Measurements from ENCODE around the gene ALDH1A3. TPM values are rescaled to one million over a fixed set of nuclear protein-coding genes. Genes with fewer than 3 reads are reported as not detected.

Gene ALDH1A3
- total RNA-seq, 6 experiments from 2014 or later = 1.00 to 2.5 (median 1.9) TPM

DNA sequence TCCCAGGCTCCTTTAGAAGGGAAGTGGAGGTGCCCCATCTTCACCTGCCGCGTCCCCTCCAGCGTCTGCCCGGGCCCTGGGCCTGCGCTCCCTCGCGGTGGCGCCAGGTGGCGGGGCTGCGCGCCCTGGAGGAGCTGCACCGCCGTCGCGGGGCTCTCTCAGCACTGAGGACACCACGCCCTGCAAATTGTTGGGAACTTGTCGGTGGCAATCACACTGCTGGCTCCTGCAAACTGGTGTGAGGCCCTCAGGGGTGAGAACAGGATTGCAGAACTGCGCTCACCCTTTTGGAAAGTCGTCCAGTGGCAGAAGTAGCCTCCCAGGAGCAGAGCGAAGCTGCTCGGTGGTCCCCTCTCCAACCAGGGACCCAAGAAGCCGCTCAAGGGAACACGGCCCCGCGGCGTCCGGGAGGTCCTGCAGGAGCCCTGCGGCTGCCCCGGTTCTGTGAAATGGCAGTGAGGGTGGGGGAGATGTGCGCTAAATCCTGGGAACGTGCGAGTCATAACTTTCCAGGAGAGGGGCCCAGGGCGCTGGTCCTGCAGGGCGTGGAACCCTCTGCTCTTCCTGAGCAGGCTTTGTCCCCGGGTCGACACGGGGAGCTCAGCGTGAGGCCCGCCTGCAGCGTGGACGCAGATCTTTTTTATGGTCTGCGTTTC, 38.5 kb downstream of the ALDH1A3 start:
- Mint-ChIP-seq H3K9me3 (peaks cover 10% of the 10 kb centered on the region), H3K4me3 (peak overlapping the region; percentile 95), H3K27me3 (ENCODE audit: insufficient read depth) (peaks cover 8% of the 10 kb centered on the region), H3K4me1 (ENCODE audit: low read depth) (peaks cover 29% of the 10 kb centered on the region), H3K27ac (peak overlapping the region; percentile 88), H3K36me3 (ENCODE audit: low read depth) (peaks cover 20% of the 10 kb centered on the region)
- DNase-seq = peak; percentile 62
- TF ChIP-seq, protein P1, sequence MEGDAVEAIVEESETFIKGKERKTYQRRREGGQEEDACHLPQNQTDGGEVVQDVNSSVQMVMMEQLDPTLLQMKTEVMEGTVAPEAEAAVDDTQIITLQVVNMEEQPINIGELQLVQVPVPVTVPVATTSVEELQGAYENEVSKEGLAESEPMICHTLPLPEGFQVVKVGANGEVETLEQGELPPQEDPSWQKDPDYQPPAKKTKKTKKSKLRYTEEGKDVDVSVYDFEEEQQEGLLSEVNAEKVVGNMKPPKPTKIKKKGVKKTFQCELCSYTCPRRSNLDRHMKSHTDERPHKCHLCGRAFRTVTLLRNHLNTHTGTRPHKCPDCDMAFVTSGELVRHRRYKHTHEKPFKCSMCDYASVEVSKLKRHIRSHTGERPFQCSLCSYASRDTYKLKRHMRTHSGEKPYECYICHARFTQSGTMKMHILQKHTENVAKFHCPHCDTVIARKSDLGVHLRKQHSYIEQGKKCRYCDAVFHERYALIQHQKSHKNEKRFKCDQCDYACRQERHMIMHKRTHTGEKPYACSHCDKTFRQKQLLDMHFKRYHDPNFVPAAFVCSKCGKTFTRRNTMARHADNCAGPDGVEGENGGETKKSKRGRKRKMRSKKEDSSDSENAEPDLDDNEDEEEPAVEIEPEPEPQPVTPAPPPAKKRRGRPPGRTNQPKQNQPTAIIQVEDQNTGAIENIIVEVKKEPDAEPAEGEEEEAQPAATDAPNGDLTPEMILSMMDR (IDR thresholded peaks at IDR 0.05) = peak; percentile 94

DNA sequence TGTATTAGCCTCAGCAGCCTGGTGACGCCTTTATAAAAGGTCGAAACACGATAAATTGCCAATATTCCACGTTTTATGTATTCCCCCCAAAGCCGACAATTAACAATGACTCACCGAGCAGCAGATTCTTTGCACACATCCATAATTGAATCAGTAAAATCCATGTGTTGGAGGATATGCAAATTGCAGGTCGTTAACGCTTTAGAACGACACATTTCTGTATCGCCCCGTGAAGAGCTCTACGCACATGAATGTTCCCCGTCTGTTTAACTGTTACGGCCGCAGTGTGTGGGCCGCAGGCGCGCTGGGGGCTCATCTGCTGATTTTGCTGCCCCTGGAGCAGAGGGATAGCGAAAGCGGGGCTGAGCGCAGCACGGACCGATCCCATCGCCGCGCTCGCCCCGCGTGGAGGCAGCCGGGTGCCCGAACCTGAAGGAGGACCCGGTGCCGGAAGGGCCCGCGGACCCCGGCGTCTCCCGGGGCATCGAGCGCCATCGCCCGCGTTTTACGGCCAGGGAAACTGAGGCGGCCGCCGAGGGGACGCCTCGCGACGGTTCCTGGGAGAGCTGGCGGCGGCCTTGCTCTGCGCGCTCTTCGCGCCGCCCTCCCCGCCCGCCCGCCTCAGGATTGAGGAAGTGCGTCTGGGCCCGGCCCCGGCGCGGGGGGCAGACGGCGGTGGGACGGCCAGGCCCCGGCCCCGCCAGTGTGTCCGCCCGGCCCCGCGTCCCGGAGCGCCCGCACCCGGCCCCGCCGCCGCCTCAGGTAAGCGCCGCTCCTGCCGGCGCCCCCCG, 39.3 kb downstream of the ALDH1A3 start, which contains the start of gene LRRK1:
LRRK1 (plus strand) TSS at position 668 of the 791 bp plus-strand sequence. CDS start 5,276 bp downstream, outside the sequence.
- Mint-ChIP-seq H3K4me1 (ENCODE audit: low read depth) (peaks cover 29% of the 10 kb centered on the region), H3K36me3 (ENCODE audit: low read depth) (peaks cover 13% of the 10 kb centered on the region), H3K4me3 (peak within 1 kb of the TSS; percentile 95), H3K27ac (peak within 1 kb of the TSS; percentile 88), H3K9me3 (peaks cover 5% of the 10 kb centered on the region; the same call in 1 of the 2 replicates), H3K27me3 (ENCODE audit: insufficient read depth) (peaks cover 8% of the 10 kb centered on the region)
- TF ChIP-seq, protein P1 (IDR thresholded peaks at IDR 0.05) = no peak
- DNase-seq = no peak

DNA sequence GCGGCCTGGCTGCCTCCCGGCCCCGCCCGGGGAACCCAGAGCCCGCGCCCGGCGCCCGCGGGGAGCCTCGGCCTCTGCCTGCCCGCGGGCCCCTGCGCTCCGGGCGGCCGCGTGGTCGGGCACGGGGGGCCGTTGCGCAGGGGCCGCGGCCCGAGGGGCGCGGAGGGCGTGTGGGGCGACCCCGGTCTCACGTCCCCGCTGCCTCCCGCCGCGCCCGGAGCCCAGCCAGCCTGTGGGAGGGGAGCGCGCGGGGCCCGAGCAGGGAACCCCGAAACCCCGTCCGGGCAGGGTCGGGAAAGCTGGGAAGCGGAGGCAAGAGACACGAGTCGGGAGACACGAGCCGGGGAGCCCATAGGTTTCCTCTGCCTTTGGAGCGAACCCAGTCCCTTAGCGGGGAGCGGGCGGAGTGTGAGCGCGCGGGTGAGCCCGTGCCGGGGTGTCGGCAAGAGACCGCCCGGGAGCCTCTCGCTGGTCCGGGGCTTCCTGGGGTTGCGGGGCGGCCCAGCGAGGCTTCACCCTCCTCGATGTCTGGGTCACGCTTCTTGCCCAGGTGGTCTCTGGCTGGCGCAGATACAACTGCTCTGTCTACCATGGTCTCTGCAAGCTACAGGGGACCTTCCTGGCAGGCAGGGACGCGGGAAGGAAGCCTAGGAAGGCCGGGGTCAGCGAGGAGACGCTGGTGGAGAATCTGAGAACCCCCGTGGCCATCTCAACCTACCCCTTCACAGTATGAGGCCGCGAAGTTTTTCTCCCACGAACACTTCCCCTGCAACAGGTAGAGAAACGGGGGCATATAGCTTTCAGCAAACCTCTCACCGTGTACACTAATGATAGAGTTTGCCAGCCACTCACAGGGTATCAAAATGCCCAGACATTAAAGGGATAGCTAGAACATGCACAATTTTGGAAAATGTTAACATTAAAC, 40.1 kb downstream of the ALDH1A3 start:
- DNase-seq = no peak
- Mint-ChIP-seq H3K36me3 (ENCODE audit: low read depth) (peaks cover 5% of the 10 kb centered on the region), H3K4me1 (ENCODE audit: low read depth) (peaks cover 29% of the 10 kb centered on the region), H3K27me3 (ENCODE audit: insufficient read depth) (peaks cover 8% of the 10 kb centered on the region), H3K9me3 (no peaks in the 10 kb centered on the region), H3K4me3 (peak overlapping the region; percentile 88), H3K27ac (peak overlapping the region; percentile 64)
- TF ChIP-seq, protein P1 (IDR thresholded peaks at IDR 0.05) = no peak

DNA sequence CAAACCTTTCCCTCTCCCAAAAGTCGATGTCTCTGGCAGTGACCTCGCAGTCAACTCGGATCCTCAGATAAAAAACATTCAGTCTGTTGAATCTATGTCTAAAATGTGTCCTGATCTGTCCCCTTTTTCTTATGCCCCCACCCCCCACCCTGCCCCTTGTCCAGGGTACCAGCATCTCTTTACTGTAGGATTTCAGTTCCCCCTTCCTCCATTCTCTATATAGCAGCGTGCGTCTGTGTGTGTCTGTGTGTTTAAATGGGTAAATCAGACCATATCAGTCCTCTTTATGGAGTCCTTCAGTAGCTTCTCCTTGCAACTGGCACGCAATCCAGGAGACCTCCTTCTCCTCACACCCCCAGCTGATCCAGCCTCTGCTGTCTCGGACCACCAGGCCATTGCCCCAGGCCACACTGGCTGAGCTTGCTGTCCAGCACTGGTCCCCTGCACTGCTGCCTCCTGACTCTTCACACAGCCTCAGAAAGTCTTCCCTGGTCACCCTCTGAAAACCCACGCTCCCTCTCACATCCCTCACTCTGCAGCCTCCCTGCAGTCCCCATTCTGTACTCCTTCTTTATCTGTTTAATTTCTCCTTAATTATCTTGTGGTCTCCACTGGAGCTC, 41.0 kb downstream of the ALDH1A3 start:
- peaks cover 25% of the 10 kb centered on the region for H3K4me1 Mint-ChIP-seq (ENCODE audit: low read depth)
- H3K9me3 Mint-ChIP-seq = no peaks in the 10 kb centered on the region
- no peak for DNase-seq
- peak overlapping the region; percentile 88 for H3K4me3 Mint-ChIP-seq
- H3K36me3 Mint-ChIP-seq (ENCODE audit: low read depth) = peaks cover 4% of the 10 kb centered on the region
- TF ChIP-seq, protein P1 (IDR thresholded peaks at IDR 0.05) = no peak
- H3K27me3 Mint-ChIP-seq (ENCODE audit: insufficient read depth) = peaks cover 8% of the 10 kb centered on the region
- no peak overlapping the region for H3K27ac Mint-ChIP-seq

Data from HFFc6 (cell line).